HepG2 (cell line): Measurements from ENCODE around the gene POC1B. TPM values are rescaled to one million over a fixed set of nuclear protein-coding genes. Genes with fewer than 3 reads are reported as not detected.

Experiments
- ATF1 ChIP-seq: IDR thresholded peaks from 2 replicates; pipeline ENCODE4 v1.6.1; 2016; ENCODE audit warnings: mild to moderate bottlenecking, control low read depth
- ETV5 ChIP-seq: IDR thresholded peaks from 2 replicates; pipeline ENCODE4 v1.6.1; 2018; ENCODE audit warnings: missing biosample characterization, missing genetic modification reagents, inconsistent platforms, borderline replicate concordance
- ETV6 ChIP-seq: sonication (generic); formaldehyde crosslinking; conservative IDR thresholded peaks from 2 replicates; pipeline ENCODE4 v1.4.0; 2020; ENCODE audit warnings: missing genetic modification reagents
- FOXP1 ChIP-seq, 2 experiments: fragments of 450-650 bp in 1 of 2; IDR thresholded peaks; 2 replicates each; pipeline ENCODE4 v1.6.1; 2017 to 2018; ENCODE audit warnings: antibody characterized with exemption in 1 of 2
- IKZF5 ChIP-seq: IDR thresholded peaks from 2 replicates; pipeline ENCODE4 v1.6.1; 2018; ENCODE audit warnings: missing genetic modification reagents, mild to moderate bottlenecking, missing compliant biosample characterization
- JUNB ChIP-seq: sonication (generic); formaldehyde crosslinking; IDR thresholded peaks from 2 replicates; pipeline ENCODE4 v1.8.0; 2022; ENCODE audit warnings: missing genetic modification reagents, mild to moderate bottlenecking, borderline replicate concordance
- MIER3 ChIP-seq: IDR thresholded peaks from 2 replicates; pipeline ENCODE4 v1.6.1; 2016; ENCODE audit warnings: missing compliant biosample characterization, borderline replicate concordance
- PHF21A ChIP-seq: sonication (generic); formaldehyde crosslinking; IDR thresholded peaks from 2 replicates; pipeline ENCODE4 v1.5.0; 2020; ENCODE audit warnings: mild to moderate bottlenecking, missing genetic modification reagents
- SATB2 ChIP-seq: sonication (generic); formaldehyde crosslinking; IDR thresholded peaks from 2 replicates; pipeline ENCODE4 v1.5.0; 2020; ENCODE audit warnings: missing genetic modification reagents
- SP1 ChIP-seq, 2 experiments: fragments of 450-650 bp in 1 of 2; sonication (generic) in 1 of 2; formaldehyde crosslinking in 1 of 2; IDR thresholded peaks; 2 replicates each; pipeline versions ENCODE4 v1.4.0 to v1.6.1; 2016 to 2020; ENCODE audit warnings: missing genetic modification reagents in 1 of 2
- STAT6 ChIP-seq: sonication (generic); formaldehyde crosslinking; IDR thresholded peaks from 2 replicates; pipeline ENCODE4 v1.4.0; 2020; ENCODE audit warnings: missing genetic modification reagents, mild to moderate bottlenecking, borderline replicate concordance
- YEATS2 ChIP-seq: sonication (generic); formaldehyde crosslinking; IDR thresholded peaks from 2 replicates; pipeline ENCODE4 v1.4.0; 2020; ENCODE audit warnings: missing genetic modification reagents, borderline replicate concordance
- ZNF264 ChIP-seq: sonication (generic); formaldehyde crosslinking; IDR thresholded peaks from 2 replicates; pipeline ENCODE4 v1.4.0; 2020; ENCODE audit warnings: missing genetic modification reagents
- ZNF609 ChIP-seq: sonication (generic); formaldehyde crosslinking; IDR thresholded peaks from 2 replicates; pipeline ENCODE4 v1.4.0; 2020; ENCODE audit warnings: mild to moderate bottlenecking, missing genetic modification reagents, borderline replicate concordance
- ZNF704 ChIP-seq: sonication (generic); formaldehyde crosslinking; IDR thresholded peaks from 2 replicates; pipeline ENCODE4 v1.8.1; 2023; ENCODE audit warnings: mild to moderate bottlenecking, inconsistent platforms, moderate library complexity, missing genetic modification reagents, borderline replicate concordance
- polyA plus RNA-seq, 8 experiments: library from polyadenylated mRNA; depleted of rRNA in 3 of 8; stranded (reverse) in 7 of 8; unstranded in 1 of 8; fragments of >200 nt; fragmentation: Illumina TruSeq in 4 of 8; extraction: Trizol in 4 of 8; gene quantifications; 2 replicates each; pipeline versions ENCODE4 v1.2.1 to v1.2.3, GENCODE V29; 2011 to 2016; ENCODE audit warnings: low read depth in 4 of 8, missing spikeins in 1 of 8, mixed read lengths in 1 of 8; ENCODE audit not compliant: insufficient read depth in 1 of 8
- total RNA-seq, 5 experiments: library from RNA; depleted of rRNA; stranded (reverse); fragments of >200 nt; fragmentation: Illumina TruSeq; extraction: Trizol; gene quantifications; 2 replicates each; pipeline ENCODE4 v1.2.3, GENCODE V29; 2016; ENCODE audit warnings: low read depth in 1 of 5

The POC1B gene
- total and polyA plus RNA-seq, 2 of the 13 experiments (the other 11 are each of a cell fraction or from before 2014, with no cell fraction given): 9.3 to 11.0 TPM

GRCh38 chr12:89390802-89391673 is 134.8 kb downstream of the POC1B start (continued):
- peak; percentile 96 for TF ChIP-seq IKZF5
- TF ChIP-seq ZNF609 (CRISPR knock-in tag): peak; percentile 92
- peak; percentile 49; the same call in 1 of the 2 replicates for TF ChIP-seq JUNB (CRISPR knock-in tag)
- TF ChIP-seq SATB2: peak; percentile 89; the same call in 1 of the 2 replicates
- peak; percentile 46; the same call in 1 of the 2 replicates for TF ChIP-seq YEATS2
- no peak for TF ChIP-seq ZNF704 (CRISPR knock-in tag)
- peak; percentile 95 for TF ChIP-seq ETV5
- TF ChIP-seq STAT6 (CRISPR knock-in tag): peak; percentile 46; the same call in 1 of the 2 replicates
- TF ChIP-seq PHF21A (CRISPR knock-in tag): peak; percentile 80
- peak; percentile 13; the same call in 1 of the 2 replicates for TF ChIP-seq ATF1 (CRISPR knock-in tag)
- TF ChIP-seq ETV6: peak; percentile 93
- TF ChIP-seq SP1 (IDR thresholded peaks at IDR 0.05): no peak
- peak; percentile 20; the same call in 1 of the 2 replicates for TF ChIP-seq SP1 (CRISPR knock-in tag; IDR thresholded peaks at IDR 0.05)
- peak; percentile 91 for TF ChIP-seq MIER3
- TF ChIP-seq ZNF264 (CRISPR knock-in tag): peak; percentile 82
- TF ChIP-seq FOXP1 (IDR thresholded peaks at IDR 0.05): peak; percentile 97
- TF ChIP-seq FOXP1 (CRISPR knock-in tag; IDR thresholded peaks at IDR 0.05): peak; percentile 100
